ENCODE measurements around the gene KCNC4. TPM values are rescaled to one million over a fixed set of nuclear protein-coding genes. Genes with fewer than 3 reads are reported as not detected.

The KCNC4 gene
- polyA plus RNA-seq, 2 of the 4 experiments (the other 2 are of a cell fraction): 1.1 to 2.4 TPM

DNA sequence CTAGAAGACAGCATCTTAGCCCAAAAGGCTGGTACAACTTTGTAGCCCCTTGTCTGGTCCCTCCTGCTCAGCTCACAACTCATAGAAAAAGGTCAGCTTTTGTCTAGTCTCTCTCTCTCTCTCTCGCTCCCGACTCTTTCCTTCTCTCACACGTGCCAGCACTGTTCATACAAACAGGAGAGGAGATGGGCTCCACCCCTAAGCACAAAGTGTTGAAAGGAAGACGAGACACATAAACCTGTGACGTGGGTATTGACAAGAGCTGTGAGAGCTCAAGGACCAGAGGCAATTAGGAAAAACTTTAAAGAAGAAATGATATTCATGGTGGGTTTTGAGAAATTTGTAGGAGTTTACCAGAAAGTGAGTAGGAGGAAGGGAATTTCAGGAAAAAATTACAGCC, 23.6 kb upstream of the KCNC4 start (continued):
- TF ChIP-seq, protein P1, sequence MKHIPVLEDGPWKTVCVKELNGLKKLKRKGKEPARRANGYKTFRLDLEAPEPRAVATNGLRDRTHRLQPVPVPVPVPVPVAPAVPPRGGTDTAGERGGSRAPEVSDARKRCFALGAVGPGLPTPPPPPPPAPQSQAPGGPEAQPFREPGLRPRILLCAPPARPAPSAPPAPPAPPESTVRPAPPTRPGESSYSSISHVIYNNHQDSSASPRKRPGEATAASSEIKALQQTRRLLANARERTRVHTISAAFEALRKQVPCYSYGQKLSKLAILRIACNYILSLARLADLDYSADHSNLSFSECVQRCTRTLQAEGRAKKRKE (CRISPR knock-in tag; IDR thresholded peaks at IDR 0.05; ENCODE audit: low read depth): no peak
- TF ChIP-seq NFE2L2 (conservative IDR thresholded peaks at IDR 0.05; ENCODE audit: low read length) (no peak), RCOR1 (IDR thresholded peaks at IDR 0.05; ENCODE audit: low read depth, low read length) (no peak), HOXA7 (CRISPR knock-in tag; IDR thresholded peaks at IDR 0.05) (no peak), HOXB5 (CRISPR knock-in tag; IDR thresholded peaks at IDR 0.05) (no peak), NR3C1 (IDR thresholded peaks at IDR 0.05) (no peak), FOSB (CRISPR knock-in tag; IDR thresholded peaks at IDR 0.05) (no peak), ESRRA (IDR thresholded peaks at IDR 0.05; ENCODE audit: borderline replicate concordance, low read length) (no peak), RFX5 (IDR thresholded peaks at IDR 0.05) (no peak)
- TF ChIP-seq, protein P2, sequence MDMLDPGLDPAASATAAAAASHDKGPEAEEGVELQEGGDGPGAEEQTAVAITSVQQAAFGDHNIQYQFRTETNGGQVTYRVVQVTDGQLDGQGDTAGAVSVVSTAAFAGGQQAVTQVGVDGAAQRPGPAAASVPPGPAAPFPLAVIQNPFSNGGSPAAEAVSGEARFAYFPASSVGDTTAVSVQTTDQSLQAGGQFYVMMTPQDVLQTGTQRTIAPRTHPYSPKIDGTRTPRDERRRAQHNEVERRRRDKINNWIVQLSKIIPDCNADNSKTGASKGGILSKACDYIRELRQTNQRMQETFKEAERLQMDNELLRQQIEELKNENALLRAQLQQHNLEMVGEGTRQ (IDR thresholded peaks at IDR 0.05): no peak

DNA sequence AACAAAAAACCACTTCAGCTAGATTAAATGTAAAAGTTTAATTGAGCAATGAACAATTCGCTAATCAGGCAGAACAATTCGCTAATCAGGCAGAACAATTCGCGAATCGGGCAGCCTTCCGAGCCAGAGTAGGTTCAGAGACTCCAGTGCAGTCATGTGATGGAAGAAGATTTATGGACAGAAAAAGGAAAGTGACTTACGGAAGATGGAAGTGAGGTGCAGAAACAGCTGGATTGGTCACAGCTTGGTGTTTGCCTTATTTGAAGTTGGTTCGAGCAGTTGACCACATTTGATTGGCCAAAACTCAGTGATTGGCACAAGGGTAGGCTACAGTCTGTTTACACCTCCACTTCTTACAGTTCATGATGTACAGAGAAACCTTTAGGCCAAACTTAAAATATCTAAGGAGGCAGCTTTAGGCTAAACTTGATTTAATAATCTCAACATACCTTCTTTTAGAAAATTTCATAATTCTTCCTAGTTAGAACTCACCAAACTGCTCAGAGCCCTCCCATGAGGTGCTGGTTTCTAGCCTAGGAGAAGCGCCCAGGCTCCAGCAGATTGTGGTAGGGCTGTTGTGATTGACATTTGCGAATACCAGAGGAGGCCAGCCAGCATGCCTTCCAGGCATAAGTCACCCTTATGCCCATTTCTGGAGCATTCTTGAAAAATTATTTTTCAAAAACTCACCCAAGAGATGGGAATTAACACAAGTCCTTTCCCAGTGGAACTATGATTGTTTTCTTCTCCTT, 22.8 kb upstream of the KCNC4 start:
- POLR2A ChIA-PET: no interaction called here
- H3K4me3 ChIP-seq: no peak overlapping the region
- no peak overlapping the region for H3K4me2 ChIP-seq
- no peak for FAIRE-seq
- TF ChIP-seq POLR2AphosphoS2 (conservative IDR thresholded peaks at IDR 0.05; ENCODE audit: low read length): no peak
- TF ChIP-seq, protein P3, sequence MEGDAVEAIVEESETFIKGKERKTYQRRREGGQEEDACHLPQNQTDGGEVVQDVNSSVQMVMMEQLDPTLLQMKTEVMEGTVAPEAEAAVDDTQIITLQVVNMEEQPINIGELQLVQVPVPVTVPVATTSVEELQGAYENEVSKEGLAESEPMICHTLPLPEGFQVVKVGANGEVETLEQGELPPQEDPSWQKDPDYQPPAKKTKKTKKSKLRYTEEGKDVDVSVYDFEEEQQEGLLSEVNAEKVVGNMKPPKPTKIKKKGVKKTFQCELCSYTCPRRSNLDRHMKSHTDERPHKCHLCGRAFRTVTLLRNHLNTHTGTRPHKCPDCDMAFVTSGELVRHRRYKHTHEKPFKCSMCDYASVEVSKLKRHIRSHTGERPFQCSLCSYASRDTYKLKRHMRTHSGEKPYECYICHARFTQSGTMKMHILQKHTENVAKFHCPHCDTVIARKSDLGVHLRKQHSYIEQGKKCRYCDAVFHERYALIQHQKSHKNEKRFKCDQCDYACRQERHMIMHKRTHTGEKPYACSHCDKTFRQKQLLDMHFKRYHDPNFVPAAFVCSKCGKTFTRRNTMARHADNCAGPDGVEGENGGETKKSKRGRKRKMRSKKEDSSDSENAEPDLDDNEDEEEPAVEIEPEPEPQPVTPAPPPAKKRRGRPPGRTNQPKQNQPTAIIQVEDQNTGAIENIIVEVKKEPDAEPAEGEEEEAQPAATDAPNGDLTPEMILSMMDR (IDR thresholded peaks at IDR 0.05): no peak
- TF ChIP-seq, protein P4, sequence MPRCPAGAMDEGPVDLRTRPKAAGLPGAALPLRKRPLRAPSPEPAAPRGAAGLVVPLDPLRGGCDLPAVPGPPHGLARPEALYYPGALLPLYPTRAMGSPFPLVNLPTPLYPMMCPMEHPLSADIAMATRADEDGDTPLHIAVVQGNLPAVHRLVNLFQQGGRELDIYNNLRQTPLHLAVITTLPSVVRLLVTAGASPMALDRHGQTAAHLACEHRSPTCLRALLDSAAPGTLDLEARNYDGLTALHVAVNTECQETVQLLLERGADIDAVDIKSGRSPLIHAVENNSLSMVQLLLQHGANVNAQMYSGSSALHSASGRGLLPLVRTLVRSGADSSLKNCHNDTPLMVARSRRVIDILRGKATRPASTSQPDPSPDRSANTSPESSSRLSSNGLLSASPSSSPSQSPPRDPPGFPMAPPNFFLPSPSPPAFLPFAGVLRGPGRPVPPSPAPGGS (IDR thresholded peaks at IDR 0.05): no peak
- TF ChIP-seq ESRRA (IDR thresholded peaks at IDR 0.05; ENCODE audit: borderline replicate concordance, low read length): no peak
- TF ChIP-seq KDM1A (IDR thresholded peaks at IDR 0.05; ENCODE audit: low read depth): no peak
- no peak for TF ChIP-seq RCOR1 (IDR thresholded peaks at IDR 0.05; ENCODE audit: low read depth, low read length)
- TF ChIP-seq ZFP36 (IDR thresholded peaks at IDR 0.05; ENCODE audit: borderline replicate concordance, partially characterized antibody): no peak
- TF ChIP-seq, protein P5, sequence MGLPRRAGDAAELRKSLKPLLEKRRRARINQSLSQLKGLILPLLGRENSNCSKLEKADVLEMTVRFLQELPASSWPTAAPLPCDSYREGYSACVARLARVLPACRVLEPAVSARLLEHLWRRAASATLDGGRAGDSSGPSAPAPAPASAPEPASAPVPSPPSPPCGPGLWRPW (IDR thresholded peaks at IDR 0.05): no peak
- TF ChIP-seq, protein P6, sequence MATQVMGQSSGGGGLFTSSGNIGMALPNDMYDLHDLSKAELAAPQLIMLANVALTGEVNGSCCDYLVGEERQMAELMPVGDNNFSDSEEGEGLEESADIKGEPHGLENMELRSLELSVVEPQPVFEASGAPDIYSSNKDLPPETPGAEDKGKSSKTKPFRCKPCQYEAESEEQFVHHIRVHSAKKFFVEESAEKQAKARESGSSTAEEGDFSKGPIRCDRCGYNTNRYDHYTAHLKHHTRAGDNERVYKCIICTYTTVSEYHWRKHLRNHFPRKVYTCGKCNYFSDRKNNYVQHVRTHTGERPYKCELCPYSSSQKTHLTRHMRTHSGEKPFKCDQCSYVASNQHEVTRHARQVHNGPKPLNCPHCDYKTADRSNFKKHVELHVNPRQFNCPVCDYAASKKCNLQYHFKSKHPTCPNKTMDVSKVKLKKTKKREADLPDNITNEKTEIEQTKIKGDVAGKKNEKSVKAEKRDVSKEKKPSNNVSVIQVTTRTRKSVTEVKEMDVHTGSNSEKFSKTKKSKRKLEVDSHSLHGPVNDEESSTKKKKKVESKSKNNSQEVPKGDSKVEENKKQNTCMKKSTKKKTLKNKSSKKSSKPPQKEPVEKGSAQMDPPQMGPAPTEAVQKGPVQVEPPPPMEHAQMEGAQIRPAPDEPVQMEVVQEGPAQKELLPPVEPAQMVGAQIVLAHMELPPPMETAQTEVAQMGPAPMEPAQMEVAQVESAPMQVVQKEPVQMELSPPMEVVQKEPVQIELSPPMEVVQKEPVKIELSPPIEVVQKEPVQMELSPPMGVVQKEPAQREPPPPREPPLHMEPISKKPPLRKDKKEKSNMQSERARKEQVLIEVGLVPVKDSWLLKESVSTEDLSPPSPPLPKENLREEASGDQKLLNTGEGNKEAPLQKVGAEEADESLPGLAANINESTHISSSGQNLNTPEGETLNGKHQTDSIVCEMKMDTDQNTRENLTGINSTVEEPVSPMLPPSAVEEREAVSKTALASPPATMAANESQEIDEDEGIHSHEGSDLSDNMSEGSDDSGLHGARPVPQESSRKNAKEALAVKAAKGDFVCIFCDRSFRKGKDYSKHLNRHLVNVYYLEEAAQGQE (IDR thresholded peaks at IDR 0.05): no peak
- TF ChIP-seq ZSCAN20 (CRISPR knock-in tag; IDR thresholded peaks at IDR 0.05): no peak
- no peak for DNase-seq (ENCODE audit: low read depth in 1 of 2, low spot score in 1 of 2)
- H3K4me1 ChIP-seq: no peaks in the 10 kb centered on the region
- ATAC-seq: no peak
- WGBS (ENCODE audit: missing lambda C conversion rate): 77% methylated on average over 10 of the region's 10 CpGs
- H3K27ac ChIP-seq: no peak overlapping the region
- CTCF ChIA-PET: interaction anchor here (1.3 to 3.3 kb wide), 5 partner anchors 9 to 309 kb away, joined by 3 to 16 read pairs (median 6); no protein-coding TSS in a partner anchor
- H3K9me3 ChIP-seq: no peaks in the 10 kb centered on the region

All from A549 (cell line).